HepG2 (cell line): ENCODE data around the gene CDCA5. TPM values are rescaled to one million over a fixed set of nuclear protein-coding genes. Genes with fewer than 3 reads are reported as not detected.

ENCODE experiments used
- BRF2 ChIP-seq: sonication (generic); formaldehyde crosslinking; IDR thresholded peaks from 2 replicates; pipeline ENCODE4 v1.8.1; 2022; ENCODE audit warnings: mild to moderate bottlenecking, missing genetic modification reagents
- EHMT2 ChIP-seq: fragments of 200-600 bp; sonication (generic); IDR thresholded peaks from 2 replicates; pipeline ENCODE4 v1.7.0; 2017; ENCODE audit warnings: antibody characterized with exemption, low read depth, low read length, borderline replicate concordance
- FOXK1 ChIP-seq: sonication (generic); formaldehyde crosslinking; IDR thresholded peaks from 2 replicates; pipeline ENCODE4 v1.4.0; 2020; ENCODE audit warnings: low read depth, missing genetic modification reagents, borderline replicate concordance
- GATAD1 ChIP-seq: IDR thresholded peaks from 2 replicates; pipeline ENCODE4 v1.6.1; 2016; ENCODE audit warnings: missing genetic modification reagents, missing compliant biosample characterization
- KDM6A ChIP-seq: IDR thresholded peaks from 2 replicates; pipeline ENCODE4 v1.6.1; 2016; ENCODE audit warnings: low read depth
- MBD4 ChIP-seq: IDR thresholded peaks from 2 replicates; pipeline ENCODE4 v1.6.1; 2012; ENCODE audit warnings: low read length, inconsistent platforms, borderline replicate concordance
- MTA3 ChIP-seq: sonication (generic); formaldehyde crosslinking; IDR thresholded peaks from 2 replicates; pipeline ENCODE4 v1.4.0; 2020; ENCODE audit warnings: missing genetic modification reagents
- NCOA2 ChIP-seq: sonication (generic); formaldehyde crosslinking; IDR thresholded peaks from 2 replicates; pipeline ENCODE4 v1.8.0; 2022; ENCODE audit warnings: inconsistent platforms
- NCOR1 ChIP-seq: fragments of 200-600 bp; sonication (generic); IDR thresholded peaks from 2 replicates; pipeline ENCODE4 v1.7.0; 2017; ENCODE audit warnings: antibody characterized with exemption, low read length, borderline replicate concordance
- SAP130 ChIP-seq: IDR thresholded peaks from 2 replicates; pipeline ENCODE4 v1.6.1; 2016; ENCODE audit warnings: low read depth
- SYNCRIP ChIP-seq: fragments of 200-400 bp; formaldehyde crosslinking; IDR thresholded peaks from 2 replicates; pipeline ENCODE4 v1.6.1; 2018; ENCODE audit warnings: mild to moderate bottlenecking, low read depth, low read length; ENCODE audit not compliant: insufficient read depth
- TFDP1 ChIP-seq: IDR thresholded peaks from 2 replicates; pipeline ENCODE4 v1.6.1; 2016; ENCODE audit warnings: missing compliant biosample characterization, missing genetic modification reagents, borderline replicate concordance
- TRAFD1 ChIP-seq: sonication (generic); formaldehyde crosslinking; IDR thresholded peaks from 2 replicates; pipeline ENCODE4 v1.5.1; 2020; ENCODE audit warnings: missing genetic modification reagents, mild to moderate bottlenecking, borderline replicate concordance
- ZMAT5 ChIP-seq: sonication (generic); formaldehyde crosslinking; IDR thresholded peaks from 2 replicates; pipeline ENCODE4 v1.5.0; 2020; ENCODE audit warnings: mild to moderate bottlenecking, low read depth, missing genetic modification reagents, borderline replicate concordance
- ZNF329 ChIP-seq: sonication (generic); formaldehyde crosslinking; IDR thresholded peaks from 2 replicates; pipeline ENCODE4 v1.9.0; 2021; ENCODE audit warnings: low read depth, mild to moderate bottlenecking, missing genetic modification reagents
- ZNF567 ChIP-seq: sonication (generic); formaldehyde crosslinking; IDR thresholded peaks from 2 replicates; pipeline ENCODE4 v1.8.1; 2023; ENCODE audit warnings: mild to moderate bottlenecking, missing genetic modification reagents, borderline replicate concordance
- ZNF800 ChIP-seq: sonication (generic); formaldehyde crosslinking; IDR thresholded peaks from 2 replicates; pipeline ENCODE4 v1.4.0; 2020; ENCODE audit warnings: missing genetic modification reagents
- polyA plus RNA-seq, 8 experiments: library from polyadenylated mRNA; depleted of rRNA in 3 of 8; stranded (reverse) in 7 of 8; unstranded in 1 of 8; fragments of >200 nt; fragmentation: Illumina TruSeq in 4 of 8; extraction: Trizol in 4 of 8; gene quantifications; 2 replicates each; pipeline versions ENCODE4 v1.2.1 to v1.2.3, GENCODE V29; 2011 to 2016; ENCODE audit warnings: low read depth in 4 of 8, missing spikeins in 1 of 8, mixed read lengths in 1 of 8; ENCODE audit not compliant: insufficient read depth in 1 of 8
- total RNA-seq, 5 experiments: library from RNA; depleted of rRNA; stranded (reverse); fragments of >200 nt; fragmentation: Illumina TruSeq; extraction: Trizol; gene quantifications; 2 replicates each; pipeline ENCODE4 v1.2.3, GENCODE V29; 2016; ENCODE audit warnings: low read depth in 1 of 5

CDCA5 gene
- total and polyA plus RNA-seq, 2 of the 13 experiments (the other 11 are each of a cell fraction or from before 2014, with no cell fraction given): 13.5 to 50.6 TPM

GRCh38 chr11:65112546-65113360 lies 28.9 kb upstream of the CDCA5 start (continued):
- no peak for TF ChIP-seq FOXK1
- no peak for TF ChIP-seq MTA3 (CRISPR knock-in tag)
- no peak for TF ChIP-seq ZMAT5 (CRISPR knock-in tag)
- TF ChIP-seq ZNF329 (CRISPR knock-in tag): no peak
- TF ChIP-seq ZNF800: peak; percentile 68; the same call in 1 of the 2 replicates
- TF ChIP-seq ZNF567 (CRISPR knock-in tag): peak; percentile 71; the same call in 1 of the 2 replicates
- TF ChIP-seq SYNCRIP: no peak
- 0 out of 2 replicates have a peak, but pooled peaks have one; percentile 17 for TF ChIP-seq NCOA2 (CRISPR knock-in tag)
- TF ChIP-seq TFDP1 (CRISPR knock-in tag): peak; percentile 54; the same call in 1 of the 2 replicates
- TF ChIP-seq NCOR1: no peak
- no peak for TF ChIP-seq KDM6A (CRISPR knock-in tag)
- no peak for TF ChIP-seq BRF2 (CRISPR knock-in tag)
- TF ChIP-seq EHMT2: no peak
- no peak; the same call in 1 of the 2 replicates for TF ChIP-seq GATAD1 (CRISPR knock-in tag)
- TF ChIP-seq MBD4: no peak
- TF ChIP-seq SAP130 (CRISPR knock-in tag): peak; percentile 52
- TF ChIP-seq TRAFD1 (CRISPR knock-in tag): 0 out of 2 replicates have a peak, but pooled peaks have one; percentile 22
